Skeletal muscle tissue (tissue), 1 donor: ENCODE results near the gene FN1. TPM values are rescaled to one million over a fixed set of nuclear protein-coding genes. Genes with fewer than 3 reads are reported as not detected.

ENCODE experiments used
- total RNA-seq: library from RNA; depleted of rRNA; stranded (reverse); fragments of >200 nt; gene quantifications from one replicate; pipeline ENCODE4 v1.2.3, GENCODE V29; 2014

The FN1 gene
- total RNA-seq, 1 donor from 2014 or later = 301 TPM

Other genes with a start within 250 kb of the FN1 start
- 19.3 TPM for gene ATIC, start 124.0 kb downstream of the FN1 start, total RNA-seq